Measurements from ENCODE around the gene CCL27.

The CCL27 gene

GRCh38 chr9:34690983-34691935, 28.8 kb upstream of the CCL27 start, which contains the start of gene CCL19:
CCL19 (minus strand) TSS chr9:34691276; CDS start chr9:34691139, 137 bp downstream.
- Histone ChIP-seq H3K27ac (ENCODE audit: low read length) (no peak within 1 kb of the TSS), H3K9me3 (ENCODE audit: control insufficient read depth in 1 of 2, low read length in 2 of 2) (no peaks in the 10 kb centered on the region), H3K36me3 (ENCODE audit: control insufficient read depth in 1 of 2, insufficient read depth in 2 of 2, low read length in 2 of 2) (no peaks in the 10 kb centered on the region), H3K4me3 (ENCODE audit: low read depth in 1 of 2, low read length in 2 of 2) (no peak within 1 kb of the TSS), H3K27me3 (ENCODE audit: low read depth, low read length) (no peaks in the 10 kb centered on the region), H3K4me1 (ENCODE audit: control insufficient read depth in 1 of 2, insufficient read depth in 2 of 2, low read length in 2 of 2) (no peaks in the 10 kb centered on the region)

- Histone ChIP-seq H3K4me3 (ENCODE audit: low read depth in 1 of 2, low read length in 2 of 2) (no peak overlapping the region), H3K9me3 (ENCODE audit: control insufficient read depth in 1 of 2, low read length in 2 of 2) (no peaks in the 10 kb centered on the region), H3K4me1 (ENCODE audit: control insufficient read depth in 1 of 2, insufficient read depth in 2 of 2, low read length in 2 of 2) (no peaks in the 10 kb centered on the region), H3K27ac (ENCODE audit: low read length) (no peak overlapping the region), H3K27me3 (ENCODE audit: low read depth, low read length) (no peaks in the 10 kb centered on the region), H3K36me3 (ENCODE audit: control insufficient read depth in 1 of 2, insufficient read depth in 2 of 2, low read length in 2 of 2) (no peaks in the 10 kb centered on the region)
These were observed 27.1 kb upstream of the CCL27 start for GRCh38 chr9:34689512-34689911.

- no peaks in the 10 kb centered on the region for H3K27me3 ChIP-seq (ENCODE audit: low read depth, low read length)
- no peak overlapping the region for H3K27ac ChIP-seq (ENCODE audit: low read length)
- H3K9me3 ChIP-seq (ENCODE audit: control insufficient read depth in 1 of 2, low read length in 2 of 2): no peaks in the 10 kb centered on the region
- H3K4me1 ChIP-seq (ENCODE audit: control insufficient read depth in 1 of 2, insufficient read depth in 2 of 2, low read length in 2 of 2): no peaks in the 10 kb centered on the region
- H3K4me3 ChIP-seq (ENCODE audit: low read depth in 1 of 2, low read length in 2 of 2): no peak overlapping the region
- H3K36me3 ChIP-seq (ENCODE audit: control insufficient read depth in 1 of 2, insufficient read depth in 2 of 2, low read length in 2 of 2): no peaks in the 10 kb centered on the region
These were observed 26.6 kb upstream of the CCL27 start for GRCh38 chr9:34689116-34689470.

- H3K4me3 ChIP-seq (ENCODE audit: low read depth in 1 of 2, low read length in 2 of 2): no peak overlapping the region
- no peaks in the 10 kb centered on the region for H3K9me3 ChIP-seq (ENCODE audit: control insufficient read depth in 1 of 2, low read length in 2 of 2)
- H3K27me3 ChIP-seq (ENCODE audit: low read depth, low read length): no peaks in the 10 kb centered on the region
- peaks cover 0 to 1% of the 10 kb centered on the region in 2 donors for H3K36me3 ChIP-seq (ENCODE audit: control insufficient read depth in 1 of 2, insufficient read depth in 2 of 2, low read length in 2 of 2)
- no peaks in the 10 kb centered on the region for H3K4me1 ChIP-seq (ENCODE audit: control insufficient read depth in 1 of 2, insufficient read depth in 2 of 2, low read length in 2 of 2)
- no peak overlapping the region for H3K27ac ChIP-seq (ENCODE audit: low read length)
These were observed 26.1 kb upstream of the CCL27 start for GRCh38 chr9:34688329-34689115.

- H3K4me3 ChIP-seq (ENCODE audit: low read depth in 1 of 2, low read length in 2 of 2): no peak overlapping the region
- peaks cover 0 to 3% of the 10 kb centered on the region in 2 donors for H3K36me3 ChIP-seq (ENCODE audit: control insufficient read depth in 1 of 2, insufficient read depth in 2 of 2, low read length in 2 of 2)
- H3K27ac ChIP-seq (ENCODE audit: low read length): no peak overlapping the region
- H3K9me3 ChIP-seq (ENCODE audit: control insufficient read depth in 1 of 2, low read length in 2 of 2): no peaks in the 10 kb centered on the region
- H3K4me1 ChIP-seq (ENCODE audit: control insufficient read depth in 1 of 2, insufficient read depth in 2 of 2, low read length in 2 of 2): no peaks in the 10 kb centered on the region
- no peaks in the 10 kb centered on the region for H3K27me3 ChIP-seq (ENCODE audit: low read depth, low read length)
These were observed 25.0 kb upstream of the CCL27 start for GRCh38 chr9:34687276-34688030.

- Histone ChIP-seq H3K27ac (ENCODE audit: low read length) (no peak overlapping the region), H3K4me3 (ENCODE audit: low read depth in 1 of 2, low read length in 2 of 2) (no peak overlapping the region), H3K27me3 (ENCODE audit: low read depth, low read length) (no peaks in the 10 kb centered on the region), H3K4me1 (ENCODE audit: control insufficient read depth in 1 of 2, insufficient read depth in 2 of 2, low read length in 2 of 2) (no peaks in the 10 kb centered on the region), H3K36me3 (ENCODE audit: control insufficient read depth in 1 of 2, insufficient read depth in 2 of 2, low read length in 2 of 2) (peaks cover 0 to 3% of the 10 kb centered on the region in 2 donors), H3K9me3 (ENCODE audit: control insufficient read depth in 1 of 2, low read length in 2 of 2) (no peaks in the 10 kb centered on the region)
These were observed 24.3 kb upstream of the CCL27 start for GRCh38 chr9:34686732-34687131.

- Histone ChIP-seq H3K27me3 (ENCODE audit: low read depth, low read length) (no peaks in the 10 kb centered on the region), H3K9me3 (ENCODE audit: control insufficient read depth in 1 of 2, low read length in 2 of 2) (no peaks in the 10 kb centered on the region), H3K4me1 (ENCODE audit: control insufficient read depth in 1 of 2, insufficient read depth in 2 of 2, low read length in 2 of 2) (no peaks in the 10 kb centered on the region), H3K4me3 (ENCODE audit: low read depth in 1 of 2, low read length in 2 of 2) (no peak overlapping the region), H3K27ac (ENCODE audit: low read length) (no peak overlapping the region), H3K36me3 (ENCODE audit: control insufficient read depth in 1 of 2, insufficient read depth in 2 of 2, low read length in 2 of 2) (peaks cover 0 to 3% of the 10 kb centered on the region in 2 donors)
These were observed 23.8 kb upstream of the CCL27 start for GRCh38 chr9:34686231-34686630.

- no peak overlapping the region for H3K27ac ChIP-seq (ENCODE audit: low read length)
- no peaks in the 10 kb centered on the region for H3K4me1 ChIP-seq (ENCODE audit: control insufficient read depth in 1 of 2, insufficient read depth in 2 of 2, low read length in 2 of 2)
- H3K4me3 ChIP-seq (ENCODE audit: low read depth in 1 of 2, low read length in 2 of 2): no peak overlapping the region
- no peaks in the 10 kb centered on the region for H3K9me3 ChIP-seq (ENCODE audit: control insufficient read depth in 1 of 2, low read length in 2 of 2)
- no peaks in the 10 kb centered on the region for H3K27me3 ChIP-seq (ENCODE audit: low read depth, low read length)
- H3K36me3 ChIP-seq (ENCODE audit: control insufficient read depth in 1 of 2, insufficient read depth in 2 of 2, low read length in 2 of 2): peaks cover 0 to 3% of the 10 kb centered on the region in 2 donors
These were observed 23.1 kb upstream of the CCL27 start for GRCh38 chr9:34685591-34685990.

- H3K27me3 ChIP-seq (ENCODE audit: low read depth, low read length): no peaks in the 10 kb centered on the region
- no peak overlapping the region for H3K27ac ChIP-seq (ENCODE audit: low read length)
- no peaks in the 10 kb centered on the region for H3K9me3 ChIP-seq (ENCODE audit: control insufficient read depth in 1 of 2, low read length in 2 of 2)
- H3K4me3 ChIP-seq (ENCODE audit: low read depth in 1 of 2, low read length in 2 of 2): no peak overlapping the region
- H3K4me1 ChIP-seq (ENCODE audit: control insufficient read depth in 1 of 2, insufficient read depth in 2 of 2, low read length in 2 of 2): no peaks in the 10 kb centered on the region
- H3K36me3 ChIP-seq (ENCODE audit: control insufficient read depth in 1 of 2, insufficient read depth in 2 of 2, low read length in 2 of 2): peaks cover 0 to 3% of the 10 kb centered on the region in 2 donors
These were observed 22.4 kb upstream of the CCL27 start for GRCh38 chr9:34684816-34685215.

- Histone ChIP-seq H3K27me3 (ENCODE audit: low read depth, low read length) (no peaks in the 10 kb centered on the region), H3K4me3 (ENCODE audit: low read depth in 1 of 2, low read length in 2 of 2) (no peak overlapping the region), H3K9me3 (ENCODE audit: control insufficient read depth in 1 of 2, low read length in 2 of 2) (no peaks in the 10 kb centered on the region), H3K4me1 (ENCODE audit: control insufficient read depth in 1 of 2, insufficient read depth in 2 of 2, low read length in 2 of 2) (no peaks in the 10 kb centered on the region), H3K36me3 (ENCODE audit: control insufficient read depth in 1 of 2, insufficient read depth in 2 of 2, low read length in 2 of 2) (peaks cover 0 to 3% of the 10 kb centered on the region in 2 donors), H3K27ac (ENCODE audit: low read length) (no peak overlapping the region)
These were observed 21.7 kb upstream of the CCL27 start for GRCh38 chr9:34684145-34684544.

GRCh38 chr9:34675869-34676268, 13.4 kb upstream of the CCL27 start:
- no peaks in the 10 kb centered on the region for H3K9me3 ChIP-seq (ENCODE audit: control insufficient read depth in 1 of 2, low read length in 2 of 2)
- H3K4me1 ChIP-seq (ENCODE audit: control insufficient read depth in 1 of 2, insufficient read depth in 2 of 2, low read length in 2 of 2): no peaks in the 10 kb centered on the region
- no peaks in the 10 kb centered on the region for H3K36me3 ChIP-seq (ENCODE audit: control insufficient read depth in 1 of 2, insufficient read depth in 2 of 2, low read length in 2 of 2)
- H3K4me3 ChIP-seq (ENCODE audit: low read depth in 1 of 2, low read length in 2 of 2): no peak overlapping the region
- no peaks in the 10 kb centered on the region for H3K27me3 ChIP-seq (ENCODE audit: low read depth, low read length)
- H3K27ac ChIP-seq (ENCODE audit: low read length): no peak overlapping the region
